Suppressor macrophage (primary cell): ENCODE measurements around the gene PHKA1.
"Not testable (repeated sequence)": the region's sequence is repeated elsewhere in the genome, so short reads cannot be mapped to it uniquely, and the experiment has no call there.

Source experiments
- DNase-seq, 4 experiments: peaks; one replicate each; pipeline ENCODE4 v3.0.0-alpha.2; 2020 to 2022
- total RNA-seq, 17 experiments: gene quantifications; one replicate each; lab custom pipeline; 2026; ENCODE audit warnings: mixed read lengths in 6 of 17, inconsistent platforms in 3 of 17; lab: John Stamatoyannopoulos, UW

The PHKA1 gene
- total RNA-seq = 0.55 to 11.2 (median 5.5) reads per million in 17 experiments

DNA sequence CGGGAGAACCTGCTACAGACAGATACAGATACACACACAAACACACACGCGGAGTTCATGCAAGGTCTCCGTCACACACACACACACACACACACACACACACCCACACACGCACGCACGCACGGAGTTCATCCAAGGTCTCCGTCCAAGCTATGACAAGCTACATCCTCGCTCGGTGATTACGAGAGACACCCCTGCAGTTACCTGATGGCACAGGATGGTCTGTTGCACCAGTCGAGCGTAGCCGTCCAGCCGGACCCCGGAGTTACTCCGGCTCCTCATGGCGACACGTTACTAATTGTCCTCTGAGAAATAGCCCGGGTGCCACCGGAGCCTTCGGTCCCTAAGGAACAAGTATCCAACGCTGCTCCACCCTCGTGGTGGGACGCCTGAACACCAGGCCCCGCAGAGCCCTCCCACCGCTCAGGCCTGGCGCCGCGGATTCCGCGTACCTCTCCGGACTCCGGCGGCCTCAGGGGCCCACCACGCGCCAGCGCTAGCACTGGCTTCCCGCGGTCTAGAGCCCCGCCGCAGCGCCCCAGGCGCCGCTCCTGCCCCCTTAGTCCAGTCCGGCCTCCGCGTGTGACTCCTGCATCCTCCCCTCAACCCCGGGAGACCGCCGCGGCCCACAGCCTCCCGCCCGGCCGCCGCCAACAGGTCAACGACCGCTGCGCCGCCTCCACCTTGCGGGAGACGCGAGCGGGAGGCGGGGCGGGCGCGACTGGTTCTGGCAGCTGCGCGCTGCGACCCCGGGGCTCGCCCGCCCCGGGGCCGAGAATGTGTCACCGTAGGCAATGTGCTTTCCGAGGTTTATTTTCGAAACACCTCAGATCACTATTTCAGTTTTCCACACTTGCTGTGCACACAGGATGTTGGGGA lies at the start of gene PHKA1:
Gene PHKA1, minus strand, starts transcription at position 708 of the 879 bp plus-strand sequence. Its CDS starts 426 bp downstream, at position 282.
- DNase-seq = peak; percentile 28 to 67 (median 35)

DNA sequence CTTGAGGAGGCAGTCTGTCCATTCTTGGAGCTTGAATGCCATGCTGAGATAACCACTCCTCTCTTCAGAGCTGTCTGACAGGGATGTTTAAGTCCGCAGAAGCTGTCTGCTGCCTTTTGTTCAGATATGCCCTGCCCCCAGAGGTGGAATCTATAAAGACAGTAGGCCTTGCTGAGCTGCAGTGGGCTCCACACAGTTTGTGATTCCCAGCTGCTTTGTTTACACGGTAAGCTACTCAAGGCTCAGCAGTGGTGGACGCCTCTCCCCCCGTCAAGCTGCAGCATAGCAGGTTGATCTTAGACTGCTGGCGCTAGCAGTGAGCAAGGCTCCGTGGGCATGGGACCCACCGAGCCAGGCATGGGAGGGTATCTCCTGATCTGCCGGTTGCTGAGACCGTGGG lies 46.3 kb upstream of the PHKA1 start:
- not testable (repeated sequence) for DNase-seq

DNA sequence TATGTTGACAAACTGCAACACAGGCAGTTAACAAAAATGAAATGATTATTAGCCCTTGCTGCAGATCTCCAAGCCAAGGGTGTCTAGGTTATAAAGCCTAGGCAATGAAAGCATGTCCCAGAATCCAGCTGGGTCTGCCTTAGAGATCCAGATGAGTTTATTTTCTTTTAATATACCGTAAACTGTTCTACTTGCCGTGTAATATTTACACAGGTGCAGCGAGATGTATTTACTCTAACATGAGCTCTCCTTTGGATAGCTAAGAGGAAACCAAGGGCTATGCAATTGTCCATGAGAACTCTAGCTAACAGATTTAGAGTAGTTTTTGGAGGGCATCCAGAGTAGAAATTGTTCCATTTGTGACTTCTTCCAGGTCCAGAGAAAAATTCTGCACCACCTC lies 34.4 kb upstream of the PHKA1 start:
- DNase-seq = not testable (repeated sequence)

DNA sequence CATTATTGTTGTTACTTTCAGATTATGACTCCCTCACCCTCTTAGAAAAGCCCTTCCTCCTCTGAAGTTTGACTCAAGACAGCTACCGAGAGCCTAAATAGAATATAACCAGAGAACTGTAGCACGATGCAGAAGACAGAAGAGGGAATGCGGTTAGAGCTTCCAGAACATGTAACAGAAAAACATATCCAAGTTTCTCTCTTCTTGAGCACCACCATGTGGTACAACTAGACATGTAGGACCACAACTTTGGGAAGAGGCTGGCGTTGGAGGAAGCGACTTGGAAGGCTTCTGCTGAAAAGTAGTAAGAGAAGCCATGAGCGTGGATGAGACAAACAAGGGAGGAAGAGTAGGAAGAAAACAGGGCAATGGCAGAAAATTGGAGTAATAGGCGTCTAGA lies 31.4 kb upstream of the PHKA1 start:
- DNase-seq = not testable (repeated sequence)

DNA sequence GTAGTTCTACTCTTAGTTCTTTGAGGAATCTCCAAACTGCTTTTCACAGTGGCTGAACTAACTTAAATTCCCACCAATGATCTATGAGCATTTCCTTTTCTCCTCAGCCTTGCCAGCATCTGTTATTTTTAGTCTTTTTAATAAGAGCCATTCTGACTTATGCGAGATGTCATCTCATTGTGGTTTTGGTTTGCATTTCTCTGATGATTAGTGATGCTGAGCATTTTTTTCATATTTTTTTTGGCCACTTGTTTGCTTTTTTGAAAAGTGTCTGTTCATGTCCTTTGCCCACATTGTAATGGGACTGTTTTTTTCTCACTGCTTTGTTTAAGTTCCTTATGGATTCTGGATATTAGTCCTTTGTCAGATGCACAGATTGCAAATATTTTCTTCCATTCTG lies 21.5 kb upstream of the PHKA1 start:
- DNase-seq = no peak

DNA sequence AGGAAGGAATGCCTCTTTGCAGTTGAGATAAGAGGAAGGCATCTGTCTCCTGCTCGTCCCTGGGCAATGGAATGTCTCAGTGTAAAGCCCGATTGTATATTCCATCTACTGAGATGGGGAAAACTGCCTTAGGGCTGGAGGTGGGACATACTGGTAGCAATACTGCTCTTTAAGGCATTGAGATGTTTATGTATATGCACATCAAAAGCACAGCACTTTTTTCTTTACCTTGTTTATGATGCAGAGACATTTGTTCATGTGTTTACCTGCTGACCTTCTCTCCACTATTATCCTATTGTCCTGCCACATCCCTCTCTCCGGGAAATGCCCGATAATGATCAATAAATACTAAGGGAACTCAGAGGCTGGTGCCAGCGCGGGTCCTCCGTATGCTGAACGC lies 19.5 kb upstream of the PHKA1 start:
- DNase-seq = not testable (repeated sequence)

DNA sequence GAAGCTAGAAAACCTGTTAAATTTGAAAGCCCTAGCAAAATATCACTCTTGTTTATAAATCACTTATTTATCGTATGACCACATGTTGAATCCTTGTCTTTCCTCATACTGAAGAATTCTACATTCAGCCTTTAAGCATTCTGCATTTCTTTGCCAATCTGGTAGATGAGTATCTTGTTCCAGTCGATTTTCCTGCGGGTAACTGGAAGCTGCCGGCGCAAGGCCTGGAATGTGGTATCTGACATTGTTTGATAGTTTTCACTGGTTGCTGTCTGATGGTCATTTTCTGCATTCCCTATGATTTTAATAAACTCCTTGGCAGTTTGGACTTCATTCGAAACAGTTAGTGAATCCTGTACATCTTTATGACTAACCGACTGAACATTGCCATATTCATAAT lies 13.7 kb upstream of the PHKA1 start:
- DNase-seq = no peak

DNA sequence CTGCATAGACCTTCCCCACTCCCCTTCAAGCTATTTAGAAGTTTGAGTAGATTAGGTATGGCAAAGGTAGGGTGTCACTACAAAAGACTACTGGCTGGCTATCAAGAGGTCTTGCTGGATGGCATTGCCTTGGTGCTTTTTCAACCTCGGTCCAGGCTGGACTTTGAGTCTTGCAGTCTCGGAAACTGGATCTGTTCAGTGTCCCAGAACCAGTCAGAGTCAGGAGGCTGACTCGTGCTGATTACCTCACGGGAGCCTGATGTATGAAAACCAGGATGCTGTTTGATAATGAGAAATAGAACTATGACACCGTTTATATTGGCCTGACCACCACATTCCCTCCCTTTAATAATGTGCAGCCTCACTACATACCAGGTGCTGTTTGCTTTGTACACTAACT lies 2.7 kb upstream of the PHKA1 start:
- peak in 1 of 4 experiments; percentile 3 for DNase-seq

DNA sequence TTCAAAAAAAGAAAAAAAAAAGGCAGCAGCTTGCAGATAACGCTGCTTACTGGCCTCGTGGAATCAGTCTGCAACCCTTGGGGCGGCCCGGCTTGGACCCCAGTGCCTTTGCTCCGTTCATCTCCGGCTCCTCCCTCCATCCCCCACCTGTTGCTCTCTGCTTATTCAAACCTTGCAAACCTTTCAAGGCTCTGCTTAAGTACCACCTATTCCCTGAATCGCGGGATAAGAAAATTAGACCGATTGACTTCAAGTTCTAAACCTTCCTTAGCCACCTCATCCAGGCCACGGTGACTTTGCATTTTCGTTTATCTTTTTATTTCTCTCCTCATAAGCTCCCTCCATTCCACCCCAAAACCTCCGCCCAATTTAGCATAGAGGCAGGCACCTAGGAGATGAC lies 1.4 kb upstream of the PHKA1 start:
- no peak for DNase-seq

DNA sequence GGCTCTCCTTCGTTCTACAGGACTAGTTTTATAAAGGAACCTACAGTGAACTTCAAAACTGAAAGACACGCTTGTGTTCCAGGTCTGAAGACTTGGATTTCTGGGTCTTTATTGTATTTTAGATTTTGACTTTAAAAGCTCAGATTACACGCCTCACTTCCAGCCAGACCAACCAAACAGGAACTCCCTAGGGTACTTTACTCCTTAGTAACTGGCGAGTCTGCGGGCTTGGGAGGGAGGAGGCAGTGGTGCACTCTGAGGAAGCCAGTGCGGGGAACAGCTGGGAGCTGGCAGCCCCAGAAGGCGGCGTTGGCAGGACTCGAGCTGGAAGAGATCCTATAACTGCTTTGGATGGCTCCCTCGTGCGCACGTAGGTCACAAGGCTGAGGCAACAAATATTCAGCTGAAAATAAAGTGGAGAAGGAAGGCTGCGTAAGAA lies 391 bp upstream of the PHKA1 start:
- peak; percentile 42 to 71 (median 62) for DNase-seq

DNA sequence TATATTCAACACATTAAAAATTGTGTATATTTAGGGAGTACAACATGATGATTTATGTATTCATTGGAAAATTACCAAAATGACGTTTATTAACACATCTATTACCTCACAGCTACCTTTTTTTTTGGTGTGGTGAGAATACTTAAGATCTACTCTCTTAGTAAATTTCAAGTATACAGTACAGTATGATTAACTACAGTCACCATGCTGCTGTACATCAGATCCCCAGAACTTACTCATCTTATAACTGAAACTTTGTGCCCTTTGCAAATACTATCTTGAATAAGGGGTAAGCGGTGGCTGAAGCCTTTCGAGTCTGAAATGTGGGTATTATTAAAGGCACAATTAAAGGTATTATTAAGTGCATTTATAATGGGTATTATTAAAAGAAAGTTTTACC lies 976 bp downstream of the PHKA1 start:
- no peak for DNase-seq

DNA sequence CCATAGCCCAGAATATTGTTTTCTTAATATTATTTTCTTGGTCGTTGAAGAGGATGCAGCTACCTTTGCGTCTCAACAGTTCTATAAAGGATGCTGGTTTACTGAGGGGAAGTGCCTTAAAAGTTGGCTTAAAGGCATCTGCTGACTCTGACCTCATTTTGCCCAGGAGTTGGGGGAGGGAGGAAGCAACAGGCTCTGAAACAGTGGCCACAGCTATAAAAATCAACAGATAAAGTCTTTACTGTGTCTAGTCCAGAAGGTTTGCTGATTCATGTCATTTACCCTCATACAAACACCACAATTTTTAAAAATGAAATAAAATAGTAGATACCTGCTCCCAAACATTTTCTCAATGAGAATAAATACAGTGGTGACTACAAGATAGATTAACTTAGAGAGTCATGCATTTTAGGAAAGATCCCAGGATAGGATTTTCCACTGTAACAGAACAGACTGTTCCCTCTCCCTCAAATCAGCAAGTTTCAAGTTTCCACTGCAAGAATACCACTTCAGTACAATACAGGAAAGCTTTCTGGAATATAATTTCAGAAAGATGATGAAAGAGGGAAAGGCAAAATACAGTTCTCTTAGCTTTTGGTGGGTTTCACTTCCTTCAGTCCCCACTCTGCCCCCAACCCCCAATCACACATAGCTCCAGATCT lies 1.9 kb downstream of the PHKA1 start:
- DNase-seq = peak; percentile 24 to 60 (median 58)

DNA sequence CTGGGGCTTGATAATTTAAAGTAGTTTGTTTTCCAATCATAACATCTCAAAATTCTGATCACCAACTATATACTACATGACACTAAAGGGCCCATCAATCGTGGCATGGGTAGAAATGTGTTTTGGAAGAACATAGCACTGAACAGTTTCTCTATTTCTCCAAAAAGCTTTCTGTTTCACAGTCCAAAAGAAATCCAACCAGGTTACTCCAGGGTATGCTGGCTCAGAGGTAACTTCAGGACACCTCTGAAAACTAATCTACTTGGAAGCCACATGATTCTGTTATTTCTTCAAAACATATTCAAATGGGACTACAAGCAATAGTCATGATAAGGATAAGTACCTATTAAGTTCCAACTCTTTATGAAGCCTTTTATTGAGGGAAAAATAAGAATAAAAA lies 8.3 kb downstream of the PHKA1 start:
- no peak for DNase-seq

DNA sequence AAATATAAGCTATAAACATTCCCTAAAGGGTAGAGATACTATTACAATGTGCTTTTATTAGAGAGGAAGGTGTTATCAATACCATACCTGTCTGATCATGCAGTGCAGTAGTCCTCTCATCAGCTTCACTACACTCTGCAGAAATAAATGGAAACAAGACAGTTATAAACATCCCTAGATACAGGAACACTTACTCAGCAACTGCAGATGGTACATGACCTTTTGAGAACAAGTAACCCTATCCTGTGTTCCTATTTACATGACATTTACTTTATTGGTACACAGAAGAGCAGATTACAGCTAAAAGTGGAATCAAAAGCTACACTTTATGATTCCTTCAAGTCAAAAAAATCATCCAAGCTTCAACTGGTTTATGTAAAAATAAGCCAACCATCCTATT lies 9.0 kb downstream of the PHKA1 start:
- DNase-seq = no peak

DNA sequence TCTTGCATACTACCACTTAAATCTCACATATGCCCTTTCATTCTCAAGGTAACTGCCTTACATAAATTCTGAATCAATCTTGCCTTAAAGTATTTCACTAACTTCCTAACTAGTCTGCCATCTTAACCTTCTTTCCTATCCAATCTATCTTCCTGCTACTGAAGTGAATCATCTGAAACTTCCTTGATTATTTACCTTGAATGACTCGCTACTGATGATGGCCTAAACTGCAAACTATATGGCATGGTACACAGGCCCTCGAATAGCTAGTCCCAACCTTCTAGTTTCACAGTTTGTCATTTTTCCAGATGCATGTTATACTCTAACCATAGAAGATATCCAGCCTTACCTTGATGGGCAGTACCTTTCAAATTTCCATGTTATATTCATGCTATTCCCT lies 19.9 kb downstream of the PHKA1 start:
- DNase-seq = no peak

DNA sequence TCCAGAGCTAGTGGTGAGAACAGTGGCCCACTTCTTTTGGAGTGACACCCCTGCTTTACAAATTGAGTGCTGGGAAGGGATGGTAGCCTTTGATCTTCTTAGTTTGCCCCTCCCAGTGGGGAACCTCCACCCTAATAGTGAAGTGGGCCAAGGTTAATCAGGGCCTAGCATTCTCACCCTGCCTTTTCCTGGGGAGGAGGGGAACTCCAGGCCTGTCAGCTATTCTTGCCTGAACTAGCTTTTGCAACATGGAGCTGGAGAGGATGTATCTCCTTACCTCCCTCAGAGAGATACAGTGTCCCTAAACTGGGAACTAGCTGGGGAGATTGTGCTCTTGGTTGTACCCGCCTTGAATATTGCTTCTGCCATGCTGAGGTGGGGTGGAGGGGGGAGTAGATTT lies 20.6 kb downstream of the PHKA1 start:
- no peak for DNase-seq

DNA sequence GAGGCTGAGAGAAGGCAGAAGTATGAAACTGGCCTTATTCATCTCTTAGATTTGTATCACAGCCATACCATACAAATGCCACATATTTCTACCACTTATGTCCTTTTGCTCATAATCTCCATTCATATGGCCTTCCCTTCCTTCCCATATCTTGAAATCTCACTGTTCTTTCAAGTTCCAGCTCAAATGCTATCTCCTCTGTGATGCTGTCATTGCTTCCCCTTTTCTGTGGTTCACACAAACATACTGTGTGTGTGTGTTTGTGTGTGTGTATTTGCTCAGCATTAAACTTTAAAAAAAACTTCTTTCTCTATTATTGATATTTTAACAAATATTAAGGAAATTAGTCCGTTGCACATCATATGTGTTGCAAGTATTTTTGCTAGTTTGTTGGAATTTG lies 26.7 kb downstream of the PHKA1 start:
- peak in 3 of 4 experiments; percentile 2 to 26 (median 7) for DNase-seq

DNA sequence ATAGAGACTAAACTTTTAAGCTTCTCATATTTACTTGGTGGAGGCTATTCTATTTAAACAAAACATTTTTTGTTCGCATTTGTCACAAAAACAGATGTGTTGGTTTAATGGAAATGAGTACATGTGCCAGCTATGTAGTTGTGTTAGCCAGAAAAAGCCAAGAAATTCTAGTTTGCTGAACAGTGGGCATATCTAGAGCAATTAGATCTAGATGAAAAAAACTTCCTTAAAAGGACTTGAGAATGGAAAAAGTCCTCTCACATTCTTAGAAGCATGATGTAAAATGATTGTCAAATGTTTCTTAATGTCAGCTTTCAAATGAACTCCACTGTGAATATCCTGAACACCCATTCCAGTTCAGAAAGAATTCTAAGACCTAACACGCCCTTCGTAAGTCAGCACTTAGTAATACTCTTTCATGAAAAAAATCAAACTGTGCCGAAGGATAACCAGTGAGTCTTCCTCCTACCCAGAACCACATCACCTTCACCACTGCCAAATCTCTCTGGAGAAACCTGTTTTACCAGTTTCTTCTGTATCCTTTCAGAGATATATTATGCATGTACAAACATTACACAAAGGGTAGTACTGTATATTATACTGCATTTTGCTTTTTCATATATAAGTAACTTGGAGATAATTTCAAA lies 28.2 kb downstream of the PHKA1 start:
- DNase-seq = no peak

DNA sequence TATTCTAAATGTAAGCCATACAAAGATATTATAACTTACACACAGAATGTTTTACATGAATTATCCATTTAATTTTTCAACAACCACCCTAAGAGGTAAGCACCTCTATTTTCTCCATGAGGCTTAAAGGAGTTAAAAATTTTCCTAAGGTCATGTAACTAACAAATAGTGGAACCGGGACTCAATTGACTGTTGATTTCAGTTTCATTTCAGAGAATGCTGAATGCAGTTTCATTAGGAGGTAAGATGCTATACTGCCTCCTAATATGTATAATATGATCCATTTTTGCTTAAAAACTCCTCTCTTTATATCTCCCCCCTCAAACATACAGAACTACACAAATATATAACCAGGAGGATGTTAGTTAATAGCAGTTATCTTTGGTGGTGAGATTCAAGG lies 29.1 kb downstream of the PHKA1 start:
- DNase-seq = no peak

DNA sequence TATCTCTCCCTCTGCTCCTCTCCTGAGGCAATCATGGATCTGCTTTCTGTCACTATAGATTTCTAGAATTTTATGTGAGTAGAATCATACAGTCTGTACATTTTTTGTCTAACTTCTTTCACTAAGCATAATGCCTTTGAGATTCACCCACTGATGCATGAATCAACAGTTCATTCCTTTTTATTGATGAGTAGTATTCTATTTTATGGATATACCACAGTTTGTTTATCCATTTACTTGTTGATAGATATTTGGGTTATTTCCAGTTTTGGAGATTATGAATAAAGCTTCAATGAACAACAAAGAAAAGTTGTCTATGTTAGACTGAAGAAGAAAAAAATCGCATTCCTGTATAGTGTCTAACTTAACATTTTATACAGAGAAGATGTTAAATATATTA lies 30.5 kb downstream of the PHKA1 start:
- DNase-seq = no peak

DNA sequence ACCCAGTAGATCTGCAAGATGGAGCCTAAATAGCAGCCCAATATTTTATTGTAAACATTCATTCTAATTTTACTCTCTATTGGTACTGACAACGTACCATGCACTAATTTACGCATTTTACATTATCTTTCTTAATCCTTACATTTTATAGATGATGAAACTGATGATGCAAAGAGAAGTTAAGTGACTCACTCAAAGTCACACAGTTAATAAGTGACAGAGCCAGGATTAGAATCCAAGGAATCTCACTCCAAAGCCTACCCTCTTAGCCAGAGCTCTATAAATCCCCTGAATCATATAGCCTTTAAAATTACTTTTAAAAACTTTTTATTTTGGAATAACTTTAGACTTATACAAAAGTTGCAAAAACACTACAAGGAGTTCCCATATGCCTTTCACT lies 37.6 kb downstream of the PHKA1 start:
- no peak for DNase-seq

DNA sequence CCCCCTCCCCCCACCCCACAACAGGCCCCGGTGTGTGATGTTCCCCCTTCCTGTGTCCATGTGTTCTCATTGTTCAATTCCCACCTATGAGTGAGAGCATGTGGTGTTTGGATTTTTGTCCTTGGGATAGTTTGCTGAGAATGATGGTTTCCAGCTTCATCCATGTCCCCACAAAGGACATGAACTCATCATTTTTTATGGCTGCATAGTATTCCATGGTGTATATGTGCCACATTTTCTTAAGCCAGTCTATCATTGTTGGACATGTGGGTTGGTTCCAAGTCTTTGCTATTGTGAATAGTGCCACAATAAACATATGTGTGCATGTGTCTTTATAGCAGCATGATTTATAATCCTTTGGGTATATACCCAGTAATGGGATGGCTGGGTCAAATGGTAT lies 40.2 kb downstream of the PHKA1 start:
- not testable (repeated sequence) for DNase-seq

DNA sequence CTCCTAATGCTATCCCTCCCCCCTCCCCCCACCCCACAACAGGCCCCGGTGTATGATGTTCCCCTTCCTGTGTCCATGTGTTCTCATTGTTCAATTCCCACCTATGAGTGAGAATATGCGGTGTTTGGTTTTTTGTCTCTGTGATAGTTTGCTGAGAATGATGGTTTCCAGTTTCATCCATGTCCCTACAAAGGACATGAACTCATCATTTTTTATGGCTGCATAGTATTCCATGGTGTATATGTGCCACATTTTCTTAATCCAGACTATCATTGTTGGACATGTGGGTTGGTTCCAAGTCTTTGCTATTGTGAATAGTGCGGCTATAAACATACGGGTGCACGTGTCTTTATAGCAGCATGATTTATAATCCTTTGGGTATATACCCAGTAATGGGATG lies 44.6 kb downstream of the PHKA1 start:
- not testable (repeated sequence) for DNase-seq
